HepG2 (cell line): ENCODE results near the gene CR1. TPM values are rescaled to one million over a fixed set of nuclear protein-coding genes. Genes with fewer than 3 reads are reported as not detected.

Experiments
- ATAC-seq: fragments of 200-7000 bp; cut with Tn5 transposase; 3 replicates; pipeline ENCODE4 v1.9.1; 2020; ENCODE audit warnings: mild to moderate bottlenecking, moderate library complexity
- BruUV-seq: library from RNA; stranded (reverse); fragments of 400-500 nt; replicated peaks from 2 replicates; lab custom pipeline; 2021; lab: Mats Ljungman, UMichigan
- CTCF ChIA-PET: fragments of 300-600 bp; formaldehyde crosslinking; extraction: SDS; loops from one replicate; lab custom pipeline; 2021; ENCODE audit warnings: low total read pairs, inconsistent platforms, low intra/inter-chr PET ratio; lab: Yijun Ruan, JAX
- POLR2A ChIA-PET: fragments of 350-600 bp; sonication (Branson Sonifier 250); formaldehyde crosslinking; loops from one replicate; lab custom pipeline; 2020; ENCODE audit warnings: antibody characterized with exemption, inconsistent platforms; lab: Yijun Ruan, JAX
- DNase-seq: peaks from one replicate; pipeline ENCODE4 v3.0.0-alpha.2; 2015; ENCODE audit warnings: low spot score
- FAIRE-seq: peaks from 3 replicates; lab custom pipeline; 2011; peaks lifted over from hg19 to GRCh38; lab: Jason Lieb, UNC
- H2AFZ ChIP-seq: one replicate; pipeline ENCODE4 v1.6.1; 2011; ENCODE audit warnings: low read length, inconsistent platforms
- H3K27ac ChIP-seq: fragments of 300-600 bp; 3 replicates; pipeline ENCODE4 v1.8.0; 2011; ENCODE audit warnings: mixed run types, mild to moderate bottlenecking, mixed read lengths, low read length, inconsistent platforms; ENCODE audit not compliant: insufficient read depth; ENCODE audit errors: extremely low read length
- H3K27me3 ChIP-seq, 2 experiments: fragments of 200-600 bp in 1 of 2; 2 replicates in 1 of 2; 3 replicates in 1 of 2; pipeline versions ENCODE4 v1.6.0 to v1.8.0; 2011; ENCODE audit warnings: low read length in 2 of 2, mild to moderate bottlenecking in 2 of 2, moderate library complexity in 2 of 2, inconsistent platforms in 1 of 2; ENCODE audit not compliant: insufficient read depth in 2 of 2, control insufficient read depth in 1 of 2
- H3K36me3 ChIP-seq, 2 experiments: fragments of 200-600 bp in 1 of 2; replicated peaks in 1 of 2; 2 replicates in 1 of 2; 3 replicates in 1 of 2; pipeline versions ENCODE4 v1.5.1 to v1.8.0; 2011; ENCODE audit warnings: low read length in 2 of 2, inconsistent platforms in 1 of 2; ENCODE audit not compliant: insufficient read depth in 2 of 2, control insufficient read depth in 1 of 2
- H3K4me1 ChIP-seq: 2 replicates; pipeline ENCODE4 v1.5.1; 2012; ENCODE audit warnings: low read length, inconsistent platforms; ENCODE audit not compliant: insufficient read depth
- H3K4me2 ChIP-seq: 2 replicates; pipeline ENCODE4 v1.6.0; 2011; ENCODE audit warnings: low read depth, low read length, inconsistent platforms
- H3K4me3 ChIP-seq, 3 experiments: fragments of 200-600 bp in 1 of 3; sonication (generic), shearing (Covaris generic) in 1 of 3; replicated peaks in 1 of 3; 2 replicates each; pipeline ENCODE4 v1.5.1; 2011 to 2016; ENCODE audit warnings: low read length in 3 of 3, inconsistent platforms in 2 of 3, low read depth in 2 of 3, mild to moderate bottlenecking in 2 of 3, control low read depth in 1 of 3, mixed read lengths in 1 of 3; ENCODE audit not compliant: insufficient read depth in 1 of 3
- H3K79me2 ChIP-seq: one replicate; pipeline ENCODE4 v1.6.1; 2011; ENCODE audit warnings: low read length, inconsistent platforms; ENCODE audit not compliant: insufficient read depth
- H3K9ac ChIP-seq: 2 replicates; pipeline ENCODE4 v1.6.0; 2011; ENCODE audit warnings: mild to moderate bottlenecking, low read depth, low read length, inconsistent platforms; ENCODE audit not compliant: insufficient read depth
- H3K9me3 ChIP-seq: 2 replicates; pipeline ENCODE4 v1.5.1; 2012; ENCODE audit warnings: mild to moderate bottlenecking, low read length
- H4K20me1 ChIP-seq: 2 replicates; pipeline ENCODE4 v1.6.0; 2011; ENCODE audit warnings: inconsistent platforms, mild to moderate bottlenecking, low read length, moderate library complexity; ENCODE audit not compliant: insufficient read depth
- DNMT3B ChIP-seq: conservative IDR thresholded peaks from 2 replicates; pipeline ENCODE4 v1.6.1; 2016; ENCODE audit warnings: missing biosample characterization, control low read depth
- FOSL1 ChIP-seq: sonication (generic); formaldehyde crosslinking; IDR thresholded peaks from 2 replicates; pipeline ENCODE4 v1.9.0; 2021; ENCODE audit warnings: missing genetic modification reagents, borderline replicate concordance
- KAT7 ChIP-seq: IDR thresholded peaks from 2 replicates; pipeline ENCODE4 v1.6.1; 2018; ENCODE audit warnings: borderline replicate concordance, missing compliant biosample characterization
- LRRFIP1 ChIP-seq: sonication (generic); formaldehyde crosslinking; conservative IDR thresholded peaks from 2 replicates; pipeline ENCODE4 v1.4.0; 2020; ENCODE audit warnings: missing genetic modification reagents
- MXI1 ChIP-seq: IDR thresholded peaks from 3 replicates; pipeline ENCODE4 v1.6.1; 2012; ENCODE audit warnings: low read depth, low read length, inconsistent platforms, borderline replicate concordance
- PHF21A ChIP-seq: sonication (generic); formaldehyde crosslinking; IDR thresholded peaks from 2 replicates; pipeline ENCODE4 v1.5.0; 2020; ENCODE audit warnings: mild to moderate bottlenecking, missing genetic modification reagents
- SP4 ChIP-seq: sonication (generic); formaldehyde crosslinking; IDR thresholded peaks from 2 replicates; pipeline ENCODE4 v1.8.1; 2023; ENCODE audit warnings: mild to moderate bottlenecking, missing genetic modification reagents
- TCF7 ChIP-seq: sonication (generic); IDR thresholded peaks from 2 replicates; pipeline ENCODE4 v1.6.1; 2016; ENCODE audit warnings: antibody characterized with exemption, low read depth
- ZBTB7B ChIP-seq: sonication (generic); formaldehyde crosslinking; IDR thresholded peaks from 2 replicates; pipeline ENCODE4 v1.4.0; 2020; ENCODE audit warnings: missing genetic modification reagents
- ZKSCAN1 ChIP-seq: fragments of 150-350 bp; IDR thresholded peaks from 2 replicates; pipeline ENCODE4 v1.6.1; 2014; ENCODE audit warnings: low read length
- ZNF143 ChIP-seq: sonication (generic); formaldehyde crosslinking; IDR thresholded peaks from 2 replicates; pipeline ENCODE4 v1.4.0; 2020; ENCODE audit warnings: missing genetic modification reagents
- ZNF180 ChIP-seq: sonication (generic); formaldehyde crosslinking; IDR thresholded peaks from 2 replicates; pipeline ENCODE4 v1.4.0; 2020; ENCODE audit warnings: low read depth, missing genetic modification reagents, borderline replicate concordance
- ZNF34 ChIP-seq: sonication (generic); formaldehyde crosslinking; IDR thresholded peaks from 2 replicates; pipeline ENCODE4 v1.4.0; 2020; ENCODE audit warnings: mild to moderate bottlenecking, missing genetic modification reagents, borderline replicate concordance
- ZNF747 ChIP-seq: sonication (generic); formaldehyde crosslinking; IDR thresholded peaks from 2 replicates; pipeline ENCODE4 v1.8.1; 2023; ENCODE audit warnings: missing genetic modification reagents, mild to moderate bottlenecking, borderline replicate concordance
- ZNF788 ChIP-seq: sonication (generic); formaldehyde crosslinking; IDR thresholded peaks from 2 replicates; pipeline ENCODE4 v1.5.0; 2020; ENCODE audit warnings: mild to moderate bottlenecking, missing genetic modification reagents, borderline replicate concordance
- WGBS: methylation state at CpG from one replicate; pipeline ENCODE4 v1.1.6; 2017; ENCODE audit warnings: low lambda C conversion rate; 5-methylcytosine and 5-hydroxymethylcytosine counted together
- in situ Hi-C: cut with HindIII; loops from 2 replicates; pipeline ENCODE4 v1.10.0; 2017; ENCODE audit warnings: low pct_unique_long_range_greater_than_20kb; ENCODE audit not compliant: extremely low pct_ligation_motif_present
- intact Hi-C: fragments of 100-400 bp; cut with micrococcal nuclease; formaldehyde crosslinking; loops from one replicate; pipeline ENCODE4 v1.10.0; 2022; ENCODE audit not compliant: unreplicated experiment
- polyA plus RNA-seq, 8 experiments: library from polyadenylated mRNA; depleted of rRNA in 3 of 8; stranded (reverse) in 7 of 8; unstranded in 1 of 8; fragments of >200 nt; fragmentation: Illumina TruSeq in 4 of 8; extraction: Trizol in 4 of 8; gene quantifications; 2 replicates each; pipeline versions ENCODE4 v1.2.1 to v1.2.3, GENCODE V29; 2011 to 2016; ENCODE audit warnings: low read depth in 4 of 8, missing spikeins in 1 of 8, mixed read lengths in 1 of 8; ENCODE audit not compliant: insufficient read depth in 1 of 8
- total RNA-seq, 5 experiments: library from RNA; depleted of rRNA; stranded (reverse); fragments of >200 nt; fragmentation: Illumina TruSeq; extraction: Trizol; gene quantifications; 2 replicates each; pipeline ENCODE4 v1.2.3, GENCODE V29; 2016; ENCODE audit warnings: low read depth in 1 of 5
- TF ChIP-seq, protein P1 (sequence below): sonication (generic); formaldehyde crosslinking; IDR thresholded peaks from 2 replicates; pipeline ENCODE4 v1.8.0; 2022; ENCODE audit warnings: missing genetic modification reagents, mild to moderate bottlenecking, inconsistent platforms, borderline replicate concordance

CR1 gene
- total and polyA plus RNA-seq, 2 of the 13 experiments (the other 11 are each of a cell fraction or from before 2014, with no cell fraction given), result not detected

- FAIRE-seq (no peak), ATAC-seq (no peak), DNase-seq (no peak)
- Histone ChIP-seq H3K4me1 (no peaks in the 10 kb centered on the region), H4K20me1 (no peaks in the 10 kb centered on the region), H2AFZ (no peak overlapping the region), H3K4me2 (no peak overlapping the region), H3K27ac (no peak overlapping the region), H3K36me3 (no peaks in the 10 kb centered on the region), H3K9ac (no peak overlapping the region), H3K79me2 (no peaks in the 10 kb centered on the region), H3K4me3 (no peak overlapping the region), H3K27me3 (no peaks in the 10 kb centered on the region), H3K9me3 (no peaks in the 10 kb centered on the region)
- BruUV-seq, result no TSS peak
- ChIA-PET CTCF (no interaction called here), POLR2A (no interaction called here)
- TF ChIP-seq ZKSCAN1 (no peak), ZNF788 (CRISPR knock-in tag) (no peak), DNMT3B (CRISPR knock-in tag) (no peak), LRRFIP1 (CRISPR knock-in tag) (no peak), ZBTB7B (CRISPR knock-in tag) (no peak), TCF7 (no peak)
- intact Hi-C loops (no loop called here), in situ Hi-C loops (no loop called here)
- 19% methylated on average over 2 of the region's 2 CpGs for WGBS
Observed at GRCh38 chr1:207627496-207627895, 131.5 kb downstream of the CR1 start.

DNA sequence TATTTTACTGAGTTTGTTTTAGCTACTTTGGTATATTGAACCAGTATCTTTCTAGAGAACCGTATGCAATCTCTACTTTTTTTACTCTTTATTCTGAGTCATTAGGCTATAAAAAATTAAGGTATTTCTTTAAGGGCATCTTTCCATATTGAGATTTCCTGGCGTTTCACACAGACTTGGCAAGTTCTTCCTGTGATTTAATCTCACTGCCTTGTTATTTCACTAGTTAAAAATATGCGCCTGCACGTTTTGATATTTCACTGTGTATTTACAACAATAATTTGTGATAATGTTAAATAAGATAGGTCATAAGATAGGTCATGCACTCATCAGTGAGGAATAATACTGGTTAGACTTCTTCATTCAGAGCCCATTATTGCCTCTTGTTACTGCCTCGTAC is 132.8 kb downstream of the CR1 start:
- Histone ChIP-seq H3K4me2 (no peak overlapping the region), H3K9me3 (no peaks in the 10 kb centered on the region), H3K27me3 (no peaks in the 10 kb centered on the region), H3K36me3 (no peaks in the 10 kb centered on the region), H3K79me2 (no peaks in the 10 kb centered on the region), H4K20me1 (no peaks in the 10 kb centered on the region), H2AFZ (no peak overlapping the region), H3K27ac (no peak overlapping the region), H3K4me3 (no peak overlapping the region), H3K4me1 (no peaks in the 10 kb centered on the region), H3K9ac (no peak overlapping the region)
- FAIRE-seq, result no peak
- no peak for ATAC-seq
- no TSS peak for BruUV-seq
- in situ Hi-C loops (no loop called here), intact Hi-C loops (no loop called here)
- CTCF ChIA-PET, result no interaction called here
- POLR2A ChIA-PET, result no interaction called here
- DNase-seq, result no peak
- 10% methylated on average over 5 of the region's 5 CpGs for WGBS
- TF ChIP-seq FOSL1 (no peak), ZNF180 (CRISPR knock-in tag) (no peak), MXI1 (no peak), SP4 (no peak), PHF21A (no peak), KAT7 (no peak), ZNF747 (CRISPR knock-in tag) (no peak), ZNF34 (CRISPR knock-in tag) (no peak), ZNF143 (no peak)
- TF ChIP-seq, protein P1, sequence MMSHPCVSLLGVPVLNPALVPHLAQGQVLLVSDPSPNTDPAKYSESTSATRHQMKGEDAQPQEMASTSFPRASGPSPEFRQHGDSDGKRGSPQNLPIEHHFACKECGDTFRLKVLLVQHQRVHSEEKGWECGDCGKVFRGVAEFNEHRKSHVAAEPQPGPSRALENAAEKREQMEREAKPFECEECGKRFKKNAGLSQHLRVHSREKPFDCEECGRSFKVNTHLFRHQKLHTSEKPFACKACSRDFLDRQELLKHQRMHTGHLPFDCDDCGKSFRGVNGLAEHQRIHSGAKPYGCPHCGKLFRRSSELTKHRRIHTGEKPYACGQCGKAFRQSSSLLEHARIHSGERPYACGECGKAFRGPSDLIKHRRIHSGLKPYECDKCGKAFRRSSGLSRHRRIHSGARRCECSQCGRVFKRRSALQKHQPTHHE, result no peak
